ENCODE results near the gene KRTAP1-1. TPM values are rescaled to one million over a fixed set of nuclear protein-coding genes. Genes with fewer than 3 reads are reported as not detected.

The KRTAP1-1 gene
- total and polyA plus RNA-seq, 2 of the 4 experiments (the other 2 are of a cell fraction), result 0.90 to 1.2 TPM

- Histone ChIP-seq H4K91ac (ENCODE audit: insufficient read depth, low read depth, low read length) (no peak within 1 kb of the TSS), H2AK9ac (replicated peaks; ENCODE audit: low read depth, low read length, poor library complexity) (no peak within 1 kb of the TSS), H2BK120ac (ENCODE audit: low read depth, low read length) (no peak within 1 kb of the TSS), H3K14ac (replicated peaks; ENCODE audit: low read depth, low read length) (no peak within 1 kb of the TSS), H3K79me1 (ENCODE audit: low read depth in 1 of 2, low read length in 2 of 2) (no peaks in the 10 kb centered on the region), H4K20me1 (ENCODE audit: insufficient read depth, low read length) (no peaks in the 10 kb centered on the region), H3K4ac (ENCODE audit: low read depth, low read length) (no peak within 1 kb of the TSS), H2AFZ (replicated peaks; ENCODE audit: low read length, poor library complexity) (no peak within 1 kb of the TSS), H2BK15ac (ENCODE audit: low read depth, low read length) (no peak within 1 kb of the TSS), H2BK20ac (ENCODE audit: low read depth, low read length) (no peak within 1 kb of the TSS), H3K4me1 (ENCODE audit: control insufficient read depth, insufficient read depth, low read length) (no peaks in the 10 kb centered on the region), H4K8ac (ENCODE audit: low read depth in 2 of 2, low read length in 2 of 2) (no peak within 1 kb of the TSS), H3K23ac (ENCODE audit: low read depth, low read length) (no peak within 1 kb of the TSS), H4K5ac (ENCODE audit: low read depth, low read length) (no peak within 1 kb of the TSS), H2BK5ac (ENCODE audit: low read depth, low read length, poor library complexity, severe bottlenecking) (no peak within 1 kb of the TSS), H3K9ac (ENCODE audit: low read depth, low read length) (no peak within 1 kb of the TSS), H3K9me3 (ENCODE audit: control insufficient read depth, insufficient read depth, low read length) (no peaks in the 10 kb centered on the region), H2AK5ac (ENCODE audit: low read depth, low read length) (no peak within 1 kb of the TSS), H3K4me3 (ENCODE audit: insufficient read depth, low read depth, low read length) (no peak within 1 kb of the TSS), H3K27me3 (ENCODE audit: control insufficient read depth, insufficient read depth, low read length) (no peaks in the 10 kb centered on the region), H3K56ac (ENCODE audit: extremely low read depth, insufficient read depth, low read length) (no peak within 1 kb of the TSS), H3K18ac (ENCODE audit: low read depth, low read length) (no peak within 1 kb of the TSS), H3K36me3 (ENCODE audit: control insufficient read depth, insufficient read depth, low read length) (no peaks in the 10 kb centered on the region), H3K27ac (ENCODE audit: insufficient read depth, low read length) (no peak within 1 kb of the TSS), H3K9me1 (ENCODE audit: insufficient read depth, low read length) (no peaks in the 10 kb centered on the region), H3K4me2 (ENCODE audit: low read depth, low read length) (no peak within 1 kb of the TSS)
- POLR2A ChIA-PET (ENCODE audit: unreplicated experiment), result interaction anchor here (0.7 kb wide), 1 partner anchor 8 kb away, joined by 3 read pairs; no protein-coding TSS in a partner anchor
- in situ Hi-C loops (cut with MboI; ENCODE audit: low sequenced_read_pairs), result no loop called here
- ATAC-seq (ENCODE audit: low read depth) (no peak), DNase-seq (no peak)
- no TSS peak for BruUV-seq (replicated peaks)
- dilution Hi-C loops (cut with HindIII; ENCODE audit: low sequenced_read_pairs, unreplicated experiment), result no loop called here
- 40% methylated on average over 2 of the region's 4 CpGs; no CpG with 5 or more reads in 1 of the 2 experiments for WGBS, 2 experiments (ENCODE audit: extremely low coverage in 2 of 2, insufficient read length in 1 of 2)
- intact Hi-C loops (cut with micrococcal nuclease), result no loop called here
- CTCF ChIA-PET, result no interaction called here
- TF ChIP-seq CTCF (conservative IDR thresholded peaks at IDR 0.05; ENCODE audit: low read depth, low read length), result no peak
- no peak for TF ChIP-seq USF2 (IDR thresholded peaks at IDR 0.05; ENCODE audit: low read depth, low read length)
These were observed 47.4 kb downstream of the KRTAP1-1 start, which contains the start of gene KRTAP3-3 for GRCh38 chr17:40993839-40994238. TSS of gene KRTAP3-3 (minus strand) at chr17:40994164. CDS start at chr17:40994097, 67 bp downstream.
